ENCODE measurements around the gene CRIP3. TPM values are rescaled to one million over a fixed set of nuclear protein-coding genes. Genes with fewer than 3 reads are reported as not detected.

Gene CRIP3
- total and polyA plus RNA-seq, 2 of the 4 experiments (the other 2 are of a cell fraction) = not detected

GRCh38 chr6:43287717-43288679 lies 20.6 kb downstream of the CRIP3 start (continued):
- TF ChIP-seq MAZ (IDR thresholded peaks at IDR 0.05; ENCODE audit: borderline replicate concordance, low read depth, low read length) = no peak

GRCh38 chr6:43286980-43287716 lies 21.5 kb downstream of the CRIP3 start:
- Histone ChIP-seq H3K79me1 (ENCODE audit: low read depth in 1 of 2, low read length in 2 of 2) (no peaks in the 10 kb centered on the region), H3K9me3 (ENCODE audit: control insufficient read depth, insufficient read depth, low read length) (no peaks in the 10 kb centered on the region), H3K56ac (ENCODE audit: extremely low read depth, insufficient read depth, low read length) (no peak overlapping the region), H2BK20ac (ENCODE audit: low read depth, low read length) (no peak overlapping the region), H4K8ac (ENCODE audit: low read depth in 2 of 2, low read length in 2 of 2) (no peak overlapping the region), H4K91ac (ENCODE audit: insufficient read depth, low read depth, low read length) (no peak overlapping the region), H2BK15ac (ENCODE audit: low read depth, low read length) (no peak overlapping the region), H3K9ac (ENCODE audit: low read depth, low read length) (no peak overlapping the region), H4K5ac (ENCODE audit: low read depth, low read length) (no peak overlapping the region), H2AFZ (replicated peaks; ENCODE audit: low read length, poor library complexity) (peak overlapping the region; percentile 11), H2AK9ac (replicated peaks; ENCODE audit: low read depth, low read length, poor library complexity) (no peak overlapping the region), H3K9me1 (ENCODE audit: insufficient read depth, low read length) (no peaks in the 10 kb centered on the region), H4K20me1 (ENCODE audit: insufficient read depth, low read length) (no peaks in the 10 kb centered on the region), H3K4me2 (ENCODE audit: low read depth, low read length) (no peak overlapping the region), H3K4me1 (ENCODE audit: control insufficient read depth, insufficient read depth, low read length) (no peaks in the 10 kb centered on the region), H3K36me3 (ENCODE audit: control insufficient read depth, insufficient read depth, low read length) (no peaks in the 10 kb centered on the region), H2AK5ac (ENCODE audit: low read depth, low read length) (no peak overlapping the region), H3K14ac (replicated peaks; ENCODE audit: low read depth, low read length) (no peak overlapping the region), H3K27me3 (ENCODE audit: control insufficient read depth, insufficient read depth, low read length) (peaks cover 38% of the 10 kb centered on the region; the same call in 1 of the 2 replicates), H3K23ac (ENCODE audit: low read depth, low read length) (no peak overlapping the region), H3K27ac (ENCODE audit: insufficient read depth, low read length) (no peak overlapping the region), H3K18ac (ENCODE audit: low read depth, low read length) (no peak overlapping the region), H2BK5ac (ENCODE audit: low read depth, low read length, poor library complexity, severe bottlenecking) (no peak overlapping the region), H3K4me3 (ENCODE audit: insufficient read depth, low read depth, low read length) (no peak overlapping the region), H3K4ac (ENCODE audit: low read depth, low read length) (no peak overlapping the region), H2BK120ac (ENCODE audit: low read depth, low read length) (no peak overlapping the region)
- ChIA-PET POLR2A (ENCODE audit: unreplicated experiment) (interaction anchor here (0.6 kb wide), 1 partner anchor 8 kb away, joined by 3 read pairs; no protein-coding TSS in a partner anchor), CTCF (no interaction called here)
- intact Hi-C loops (cut with micrococcal nuclease) = no loop called here
- ATAC-seq (ENCODE audit: low read depth) = no peak
- BruUV-seq (replicated peaks) = no TSS peak
- no peak for DNase-seq
- no peak for TF ChIP-seq RCOR1 (IDR thresholded peaks at IDR 0.05; ENCODE audit: insufficient replicate concordance, low read length)
- TF ChIP-seq NFE2L2 (IDR thresholded peaks at IDR 0.05; ENCODE audit: low read depth, low read length) = no peak
- 100% methylated on average over 1 of the region's 10 CpGs; no CpG with 5 or more reads in 1 of the 2 experiments for WGBS, 2 experiments (ENCODE audit: extremely low coverage in 2 of 2, insufficient read length in 1 of 2)
- in situ Hi-C loops (cut with MboI; ENCODE audit: low sequenced_read_pairs) = no loop called here
- dilution Hi-C loops (cut with HindIII; ENCODE audit: low sequenced_read_pairs, unreplicated experiment) = no loop called here

All from IMR-90 (cell line).